Mucosa of descending colon (tissue), 3 donors: ENCODE data around the gene COL13A1. TPM values are rescaled to one million over a fixed set of nuclear protein-coding genes. Genes with fewer than 3 reads are reported as not detected.

ENCODE experiments used
- ATAC-seq: fragments of 200-7000 bp; cut with Tn5 transposase; one replicate; pipeline ENCODE4 v1.9.1; 2020; ENCODE audit warnings: mild to moderate bottlenecking, moderate library complexity
- DNase-seq, 3 donors: peaks; one replicate each; pipeline ENCODE4 v3.0.0-alpha.2; 2020
- H3K36me3 ChIP-seq: fragments of 200-600 bp; one replicate; pipeline ENCODE4 v1.8.0; 2021; ENCODE audit warnings: low read depth, mild to moderate bottlenecking
- H3K4me1 ChIP-seq: fragments of 200-600 bp; one replicate; pipeline ENCODE4 v1.8.0; 2021; ENCODE audit warnings: low read depth, mild to moderate bottlenecking
- H3K4me3 ChIP-seq: fragments of 200-600 bp; one replicate; pipeline ENCODE4 v1.8.0; 2021; ENCODE audit warnings: mild to moderate bottlenecking
- H3K9me3 ChIP-seq: fragments of 200-600 bp; one replicate; pipeline ENCODE4 v1.8.0; 2021; ENCODE audit warnings: mild to moderate bottlenecking
- CTCF ChIP-seq: fragments of 200-600 bp; IDR thresholded peaks from one replicate; pipeline ENCODE4 v1.8.0; 2022; ENCODE audit warnings: antibody characterized with exemption, mild to moderate bottlenecking
- intact Hi-C, 2 donors: fragments of 100-400 bp; cut with DNase I in 1 of 2; cut with micrococcal nuclease in 1 of 2; formaldehyde crosslinking; loops; one replicate each; pipeline versions ENCODE4 v1.11.0 to v1.11.1; 2022; cut with DNase I, micrococcal nuclease
- total RNA-seq, 3 donors: library from RNA; stranded (reverse); fragmentation: NEBNext Ultra II Directional in 2 of 3; extraction: Animal tissue kit (Norgen Biotek cat#: 25700) in 2 of 3; gene quantifications; one replicate each; pipeline versions ENCODE4 v1.2.1 to v1.2.4, GENCODE V29; 2021 to 2023
- donor health status: DM: no; HTN: no; CAD: no; lungs with moderate emphysema.
- donor health status: DM: no; HTN: no; CAD: no.
- donor health status: DM: no; HTN: yes; CAD: no.

The COL13A1 gene
- total RNA-seq, 3 donors from 2014 or later: 1.0 to 2.3 (median 1.0) TPM

DNA sequence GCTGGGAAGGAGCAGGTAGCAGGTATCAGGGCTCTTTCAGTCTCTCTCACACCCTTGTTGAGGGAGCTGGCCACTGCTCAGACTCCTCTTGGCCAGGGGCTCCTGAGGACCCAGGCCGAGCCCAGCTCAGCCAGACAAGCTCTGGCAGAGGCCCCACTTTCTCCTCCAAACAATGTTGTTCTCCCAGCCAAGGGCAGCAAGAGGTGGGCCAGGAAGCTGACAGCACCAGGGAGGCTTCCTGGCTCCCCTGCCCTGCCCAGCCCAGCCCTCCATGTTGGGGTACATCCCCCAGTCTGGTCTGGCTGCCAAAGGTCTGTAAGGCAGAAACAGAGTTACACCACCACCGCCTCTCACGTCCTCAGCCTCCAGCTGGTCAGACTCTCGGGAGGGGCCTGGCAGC is 33.9 kb upstream of the COL13A1 start:
- Histone ChIP-seq H3K4me1 (no peaks in the 10 kb centered on the region), H3K4me3 (no peak overlapping the region), H3K9me3 (no peaks in the 10 kb centered on the region), H3K36me3 (no peaks in the 10 kb centered on the region)
- ATAC-seq: no peak
- intact Hi-C loops: no loop called here
- no peak for DNase-seq
- no peak for TF ChIP-seq CTCF

- intact Hi-C loops: no loop called here
- DNase-seq (no peak), ATAC-seq (no peak)
- no peaks in the 10 kb centered on the region for H3K36me3 ChIP-seq
- TF ChIP-seq CTCF: no peak
- H3K9me3 ChIP-seq: no peaks in the 10 kb centered on the region
- no peak overlapping the region for H3K4me3 ChIP-seq
- H3K4me1 ChIP-seq: no peaks in the 10 kb centered on the region
Measured at GRCh38 chr10:69768386-69768785, 33.3 kb upstream of the COL13A1 start.

DNA sequence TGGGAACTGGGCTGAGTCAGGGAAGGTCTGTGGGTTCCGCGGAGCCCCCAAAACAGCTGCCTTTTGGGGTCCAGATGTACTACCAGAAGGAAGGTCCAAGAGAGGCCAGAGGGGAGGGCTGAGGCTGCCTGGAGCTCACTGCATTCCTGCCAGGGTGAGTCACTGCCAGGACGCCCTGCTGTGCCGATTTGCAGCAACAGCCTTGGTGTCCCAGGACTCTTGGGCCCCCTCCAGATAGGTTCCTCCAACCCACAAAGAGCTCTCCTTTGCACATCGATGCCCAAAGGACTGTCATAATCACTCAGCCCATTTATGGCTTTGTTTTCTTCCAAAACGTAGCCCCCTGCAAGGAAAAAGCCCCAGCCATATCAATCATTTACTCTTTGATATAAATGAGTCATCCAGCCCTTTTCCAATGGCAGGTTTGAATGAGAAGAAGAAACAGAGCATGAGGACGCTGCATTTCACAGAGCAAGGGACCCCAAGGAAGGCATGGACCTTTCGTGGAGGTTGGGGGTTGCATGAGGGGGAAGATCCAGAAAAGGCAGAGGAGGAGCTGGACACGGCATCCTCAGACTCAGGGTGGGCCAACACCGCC is 32.2 kb upstream of the COL13A1 start:
- no peak for DNase-seq
- peak; percentile 51 for ATAC-seq
- TF ChIP-seq CTCF: no peak
- Histone ChIP-seq H3K9me3 (no peaks in the 10 kb centered on the region), H3K4me3 (no peak overlapping the region), H3K4me1 (no peaks in the 10 kb centered on the region), H3K36me3 (no peaks in the 10 kb centered on the region)
- intact Hi-C loops: no loop called here

GRCh38 chr10:69772933-69773704 is 28.6 kb upstream of the COL13A1 start:
- no peaks in the 10 kb centered on the region for H3K9me3 ChIP-seq
- no peaks in the 10 kb centered on the region for H3K36me3 ChIP-seq
- TF ChIP-seq CTCF: no peak
- DNase-seq (no peak), ATAC-seq (no peak)
- no peaks in the 10 kb centered on the region for H3K4me1 ChIP-seq
- no peak overlapping the region for H3K4me3 ChIP-seq
- intact Hi-C loops: no loop called here

DNA sequence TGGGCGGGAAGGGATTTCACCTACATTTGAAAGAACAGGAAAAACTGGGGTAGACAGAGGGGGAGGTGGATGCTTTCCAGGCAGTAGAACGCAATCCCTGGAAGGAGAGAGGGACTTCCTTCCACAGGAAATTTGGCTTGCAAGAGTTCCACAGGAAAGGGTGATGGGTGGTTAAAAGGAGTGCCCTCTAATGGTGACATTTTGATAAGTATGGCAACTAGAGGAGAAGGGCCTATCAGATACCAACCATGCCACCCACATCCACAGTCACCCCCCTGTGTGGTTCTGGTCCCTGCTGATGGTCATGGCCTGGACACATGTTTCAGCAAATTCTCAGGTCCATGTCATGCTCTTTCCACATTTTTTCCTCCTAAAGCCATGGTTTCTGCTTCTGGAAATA is 27.1 kb upstream of the COL13A1 start:
- H3K4me3 ChIP-seq: no peak overlapping the region
- no peak for TF ChIP-seq CTCF
- H3K4me1 ChIP-seq: no peaks in the 10 kb centered on the region
- H3K9me3 ChIP-seq: no peaks in the 10 kb centered on the region
- intact Hi-C loops: no loop called here
- DNase-seq (no peak), ATAC-seq (no peak)
- H3K36me3 ChIP-seq: no peaks in the 10 kb centered on the region
